Smooth muscle cell of the pulmonary artery (primary cell): ENCODE measurements around the gene EME2. TPM values are rescaled to one million over a fixed set of nuclear protein-coding genes. Genes with fewer than 3 reads are reported as not detected.

ENCODE experiments used
- total RNA-seq: library from RNA; depleted of rRNA; stranded (reverse); fragments of >200 nt; gene quantifications from 2 replicates; pipeline ENCODE4 v1.2.3, GENCODE V29; 2014

The EME2 gene, protein sequence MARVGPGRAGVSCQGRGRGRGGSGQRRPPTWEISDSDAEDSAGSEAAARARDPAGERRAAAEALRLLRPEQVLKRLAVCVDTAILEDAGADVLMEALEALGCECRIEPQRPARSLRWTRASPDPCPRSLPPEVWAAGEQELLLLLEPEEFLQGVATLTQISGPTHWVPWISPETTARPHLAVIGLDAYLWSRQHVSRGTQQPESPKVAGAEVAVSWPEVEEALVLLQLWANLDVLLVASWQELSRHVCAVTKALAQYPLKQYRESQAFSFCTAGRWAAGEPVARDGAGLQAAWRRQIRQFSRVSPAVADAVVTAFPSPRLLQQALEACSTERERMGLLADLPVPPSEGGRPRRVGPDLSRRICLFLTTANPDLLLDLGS
- total RNA-seq = 8.5 and 15.9 TPM in 2 replicates

DNA sequence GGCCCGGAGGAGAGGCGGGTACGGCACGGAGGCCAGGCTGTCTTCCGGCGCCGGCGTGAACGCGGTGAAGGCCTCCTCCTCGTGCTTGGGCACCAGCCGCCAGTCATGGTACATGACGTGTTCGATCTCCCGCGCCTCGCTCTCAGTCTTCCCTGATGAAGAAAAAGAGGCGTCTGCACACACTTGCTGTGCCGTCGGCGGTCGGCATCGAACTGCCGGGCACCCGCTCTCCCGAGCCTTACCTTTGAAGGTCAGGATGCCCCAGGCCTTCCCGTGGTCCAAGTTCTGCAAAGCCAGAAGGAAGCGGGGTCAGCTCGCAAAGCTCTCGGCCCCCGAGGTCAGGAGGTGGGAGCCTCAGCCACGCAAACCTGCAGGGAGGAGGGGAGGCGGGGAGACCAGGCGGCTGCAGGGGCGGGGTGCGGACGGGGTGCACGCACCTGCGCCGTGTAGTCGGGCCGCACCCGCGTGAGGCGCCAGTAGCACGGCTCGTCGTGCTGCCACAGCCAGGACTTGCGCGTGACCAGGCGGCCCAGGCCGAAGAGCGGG, at the start of gene EME2:
TSS of gene EME2 (plus strand) at position 449 of the 546 bp plus-strand sequence. CDS start 418 bp downstream, outside the sequence.

DNA sequence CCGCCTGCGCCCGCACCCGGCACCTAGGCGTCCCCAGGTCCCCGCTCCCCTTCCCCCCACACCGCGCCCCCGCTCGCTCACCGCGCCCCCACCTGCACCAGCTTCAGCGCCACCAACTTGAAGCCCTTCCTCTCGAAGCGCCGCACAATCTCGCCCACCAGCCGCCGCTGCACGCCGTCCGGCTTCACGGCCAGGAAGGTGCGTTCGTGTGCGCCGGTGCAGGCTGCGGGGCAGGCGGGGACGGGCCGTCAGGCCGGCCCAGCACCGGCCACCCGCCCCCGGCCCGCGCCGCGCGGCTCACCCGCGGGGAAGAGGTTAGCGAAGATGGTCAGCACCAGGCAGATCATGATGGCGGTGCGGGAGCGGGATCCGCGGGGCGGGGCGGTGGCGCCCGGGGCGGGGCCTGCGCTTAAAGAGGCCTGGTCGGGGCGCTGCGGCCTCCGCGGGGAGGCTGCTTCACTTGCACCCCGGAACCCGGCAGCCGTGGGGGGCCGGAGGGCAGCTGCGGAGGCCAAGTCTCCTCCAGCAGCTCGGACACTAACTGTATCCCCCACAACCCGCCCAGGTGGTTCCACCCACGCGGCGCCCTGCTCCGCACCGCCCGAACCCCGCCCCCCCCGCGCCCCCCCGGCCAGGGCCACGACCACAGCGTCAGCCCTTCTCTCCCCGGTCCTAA, 1.3 kb upstream of the EME2 start, which contains the start of gene NME3:
TSS of gene NME3 (minus strand) at position 356 of the 676 bp plus-strand sequence. CDS start at position 347, 9 bp downstream.

DNA sequence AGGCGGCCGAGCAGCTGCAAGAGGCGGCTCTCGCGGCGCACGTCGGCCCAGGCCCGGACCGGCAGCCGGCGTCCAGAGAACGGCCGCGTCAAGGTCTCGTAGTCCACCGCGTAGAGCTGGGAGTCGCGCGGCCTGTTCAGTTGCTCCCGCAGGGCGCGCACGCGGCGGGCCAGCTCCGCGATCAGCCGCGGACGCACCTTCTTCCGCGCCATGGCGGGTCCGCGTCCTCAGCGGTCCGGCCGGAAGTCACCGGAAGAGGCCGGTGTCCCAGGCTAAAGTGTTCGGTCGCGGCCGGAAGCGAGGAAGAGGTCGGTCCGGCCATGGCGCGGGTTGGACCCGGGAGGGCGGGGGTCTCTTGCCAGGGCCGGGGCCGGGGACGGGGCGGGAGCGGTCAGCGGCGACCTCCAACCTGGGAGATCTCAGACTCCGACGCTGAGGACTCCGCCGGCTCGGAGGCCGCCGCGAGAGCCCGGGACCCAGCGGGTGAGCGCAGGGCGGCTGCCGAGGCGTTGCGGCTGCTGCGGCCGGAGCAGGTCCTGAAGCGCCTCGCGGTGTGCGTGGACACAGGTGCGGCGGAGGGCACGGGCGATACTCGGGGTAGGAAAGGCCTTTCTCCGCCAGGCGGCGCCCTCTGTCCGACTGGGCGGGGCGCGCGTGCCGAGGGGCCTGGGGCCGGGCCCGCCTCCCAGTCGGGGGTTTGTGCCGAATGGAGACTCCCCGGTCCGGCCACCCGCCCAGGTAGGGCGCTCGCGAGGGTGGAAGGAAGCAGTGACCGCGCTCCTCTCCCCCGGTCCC, 495 bp downstream of the EME2 start, which contains the start of gene MRPS34:
TSS of gene MRPS34 (minus strand) at position 227 of the 795 bp plus-strand sequence. CDS start at position 212, 15 bp downstream.

DNA sequence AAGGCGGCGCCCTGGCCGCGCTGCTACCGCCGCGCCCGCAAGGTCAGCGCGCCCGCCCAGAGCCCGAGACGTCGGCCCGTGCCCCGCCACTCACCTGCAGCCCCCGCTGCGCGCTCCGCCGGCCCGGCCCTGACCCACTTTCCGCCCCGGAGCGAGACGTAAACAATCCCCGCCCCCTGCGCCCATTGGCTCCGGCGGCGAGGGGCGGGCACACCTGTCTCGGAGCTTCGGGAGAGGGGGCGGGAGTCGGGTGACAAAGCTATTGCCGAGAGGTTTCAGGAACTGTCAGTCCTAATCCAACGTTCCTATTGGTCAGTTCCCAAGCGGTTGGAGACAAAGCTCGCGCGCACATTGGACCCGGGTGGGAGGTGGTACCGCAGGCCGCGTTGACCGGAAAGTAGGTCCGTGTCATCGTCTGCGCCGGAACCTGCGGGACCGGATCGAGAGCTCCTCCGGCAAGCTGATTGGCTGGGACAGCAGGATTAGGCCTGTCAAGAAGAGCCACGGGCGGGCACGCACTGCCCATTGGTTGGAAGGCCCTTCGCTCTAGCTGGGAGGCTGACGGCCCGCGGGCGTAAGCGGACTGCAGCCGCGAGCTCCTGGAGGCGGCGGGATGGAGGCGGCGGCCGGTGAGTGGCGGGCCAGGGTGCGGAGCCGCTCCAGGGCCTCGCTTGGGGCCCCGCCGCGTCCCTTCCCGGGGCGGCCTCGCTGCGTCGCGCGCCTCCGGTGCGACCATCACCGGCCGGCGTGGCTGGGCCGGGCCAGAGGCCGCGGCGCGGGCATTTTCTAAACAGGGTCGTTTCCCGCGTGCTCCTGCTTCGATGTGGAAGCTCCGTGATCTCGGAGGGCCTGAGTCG, 10.0 kb downstream of the EME2 start, which contains the start of the genes NUBP2 and SPSB3:
TSS of gene NUBP2 (plus strand) at position 553 of the 857 bp plus-strand sequence. CDS start at position 614, 61 bp downstream.
TSS of gene SPSB3 (minus strand) at position 164 of the 857 bp plus-strand sequence. CDS start 1,088 bp downstream, outside the sequence.

DNA sequence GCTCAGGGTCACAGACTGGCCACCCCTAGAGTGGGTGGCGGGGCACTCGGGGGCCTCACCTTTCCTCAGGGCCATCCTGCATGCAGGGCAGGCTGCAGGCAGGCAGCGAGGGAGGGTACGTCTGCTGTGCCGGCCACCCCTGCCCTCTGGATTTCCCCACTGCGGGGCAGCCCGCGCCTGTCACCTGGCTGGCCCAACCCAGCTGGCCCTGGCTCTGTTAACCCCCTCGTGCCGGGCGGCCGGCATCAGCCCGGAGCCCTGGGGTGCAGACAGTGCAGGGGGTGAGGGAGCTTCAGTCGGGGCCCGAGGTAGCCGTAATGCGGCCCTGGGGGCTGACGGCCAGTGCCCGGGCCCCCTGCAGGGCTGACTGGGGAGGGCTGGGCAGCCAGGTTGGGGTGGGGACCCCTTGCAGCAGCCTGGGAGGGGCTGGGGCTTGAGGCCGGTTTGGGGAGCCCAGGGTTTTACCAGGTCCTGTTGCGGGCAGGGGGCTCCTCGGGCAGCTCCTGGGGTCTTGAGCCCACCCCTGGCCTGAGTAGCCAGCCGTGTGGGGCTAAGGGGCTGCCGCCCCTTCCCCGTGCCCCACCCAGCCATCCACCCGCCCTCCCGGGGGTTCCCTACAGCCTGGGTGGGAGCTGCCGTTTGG, 21.1 kb downstream of the EME2 start, which contains the start of gene IGFALS:
TSS of gene IGFALS (minus strand) at position 128 of the 643 bp plus-strand sequence. CDS start at position 75, 53 bp downstream.

Other genes with a start within 250 kb of the EME2 start
- gene TMEM204, start 239.1 kb upstream of the EME2 start, total RNA-seq = 18.9 and 20.5 TPM in 2 replicates
- gene IFT140, start 160.7 kb upstream of the EME2 start, total RNA-seq = 40.2 and 47.0 TPM in 2 replicates
- 8.7 and 10.2 TPM in 2 replicates for gene CRAMP1, start 160.4 kb upstream of the EME2 start, total RNA-seq
- gene JPT2, start 94.5 kb upstream of the EME2 start, total RNA-seq = 32.5 and 36.1 TPM in 2 replicates
- 34.4 and 48.0 TPM in 2 replicates for gene MAPK8IP3, start 66.6 kb upstream of the EME2 start, total RNA-seq
- 45.3 and 61.7 TPM in 2 replicates for gene NME3, start 1.3 kb upstream of the EME2 start, total RNA-seq
- gene MRPS34, start 324 bp downstream of the EME2 start, total RNA-seq = 42.2 and 57.1 TPM in 2 replicates
- 30.7 and 34.6 TPM in 2 replicates for gene SPSB3, start 9.8 kb downstream of the EME2 start, total RNA-seq
- gene NUBP2, start 10.2 kb downstream of the EME2 start, total RNA-seq = 43.3 and 54.7 TPM in 2 replicates
- gene IGFALS, start 20.9 kb downstream of the EME2 start, total RNA-seq = 0.17 TPM in 1 of 2 replicates, not detected in the other
- gene HAGH, start 54.0 kb downstream of the EME2 start, total RNA-seq = 50.2 and 86.0 TPM in 2 replicates
- 59.8 and 96.2 TPM in 2 replicates for gene FAHD1, start 54.4 kb downstream of the EME2 start, total RNA-seq
- gene MEIOB, start 99.4 kb downstream of the EME2 start, total RNA-seq = not detected in 2 replicates
- gene HS3ST6, start 145.6 kb downstream of the EME2 start, total RNA-seq = not detected in 2 replicates
- gene MSRB1, start 170.4 kb downstream of the EME2 start, total RNA-seq = 5.0 and 7.1 TPM in 2 replicates
- 0.07 TPM in 1 of 2 replicates, not detected in the other for gene RPL3L, start 181.9 kb downstream of the EME2 start, total RNA-seq
- 123 and 126 TPM in 2 replicates for gene NDUFB10, start 186.7 kb downstream of the EME2 start, total RNA-seq
- gene RPS2, start 192.0 kb downstream of the EME2 start, total RNA-seq = 1,723 and 1,779 TPM in 2 replicates
- not detected in 2 replicates for gene RNF151, start 194.0 kb downstream of the EME2 start, total RNA-seq
- gene TBL3, start 199.2 kb downstream of the EME2 start, total RNA-seq = 43.1 and 56.3 TPM in 2 replicates
- not detected in 2 replicates for gene NOXO1, start 208.7 kb downstream of the EME2 start, total RNA-seq
- gene GFER, start 211.4 kb downstream of the EME2 start, total RNA-seq = 8.1 and 15.1 TPM in 2 replicates
- 4.0 and 12.5 TPM in 2 replicates for gene SYNGR3, start 217.2 kb downstream of the EME2 start, total RNA-seq
- gene ZNF598, start 237.0 kb downstream of the EME2 start, total RNA-seq = 16.4 and 29.0 TPM in 2 replicates
- 0.85 and 1.0 TPM in 2 replicates for gene NPW, start 247.0 kb downstream of the EME2 start, total RNA-seq